NCI-H460 (cell line): Measurements from ENCODE around the gene NANP. TPM values are rescaled to one million over a fixed set of nuclear protein-coding genes. Genes with fewer than 3 reads are reported as not detected.

Experiments used
- DNase-seq: peaks from one replicate; pipeline ENCODE4 v3.0.0-alpha.2; 2016; ENCODE audit warnings: low read depth; ENCODE audit errors: extremely low read depth
- small RNA-seq, 2 experiments: library from RNA; depleted of rRNA; stranded (forward); fragments of <200 nt; gene quantifications; one replicate each; pipeline ENCODE3, GENCODE V24; 2014
- total RNA-seq: library from RNA; depleted of rRNA; stranded (reverse); fragments of >200 nt; shearing (Covaris generic); gene quantifications from 2 replicates; pipeline ENCODE4 v1.2.3, GENCODE V29; 2014; rRNA removed

The NANP gene
- total RNA-seq, 1 experiment from 2014 or later, result 14.7 TPM

DNA sequence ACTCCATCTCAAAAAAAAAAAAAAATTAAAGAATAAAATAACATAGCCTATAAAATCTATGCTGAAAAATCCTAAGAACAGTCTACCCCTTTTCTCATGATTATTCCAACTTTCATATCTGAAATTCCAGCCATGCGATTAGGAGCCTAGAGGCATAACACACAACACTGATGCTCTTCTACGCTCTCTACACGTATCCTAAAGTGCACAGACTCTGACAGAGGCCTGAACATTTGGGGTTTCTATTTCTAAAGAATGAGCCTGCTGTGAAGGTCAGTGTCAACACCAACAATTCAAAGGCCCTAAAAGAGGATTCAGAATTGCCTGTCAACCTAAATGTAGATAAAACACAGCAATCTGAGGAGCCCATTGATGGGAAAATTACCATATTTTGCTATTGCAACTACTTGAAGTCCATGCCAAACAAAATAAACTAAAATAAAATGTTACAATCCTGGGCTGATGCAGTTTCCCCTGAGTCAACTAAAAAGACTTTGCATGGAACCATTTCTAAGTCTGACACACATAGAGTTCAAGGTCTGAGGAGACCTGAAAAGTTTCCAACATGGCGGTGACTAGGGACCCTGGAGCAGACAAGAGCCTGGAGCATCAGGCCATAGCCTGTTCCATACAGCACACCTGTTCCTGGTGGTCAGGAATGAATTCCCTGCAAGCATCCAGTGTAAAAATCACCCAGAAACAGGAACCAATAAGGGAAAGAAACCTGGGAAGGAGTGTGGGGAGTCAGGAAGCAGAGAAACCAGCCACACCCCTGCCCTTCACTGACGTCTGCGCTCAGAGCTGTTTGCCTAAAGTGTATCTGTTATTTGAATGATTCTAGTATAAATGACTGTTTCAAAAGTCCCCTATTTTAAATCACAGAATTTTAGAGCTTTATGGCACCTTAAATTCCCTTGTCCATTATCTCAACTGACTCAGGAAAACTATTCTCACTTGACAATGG is 50.2 kb downstream of the NANP start:
- DNase-seq, result no peak

DNA sequence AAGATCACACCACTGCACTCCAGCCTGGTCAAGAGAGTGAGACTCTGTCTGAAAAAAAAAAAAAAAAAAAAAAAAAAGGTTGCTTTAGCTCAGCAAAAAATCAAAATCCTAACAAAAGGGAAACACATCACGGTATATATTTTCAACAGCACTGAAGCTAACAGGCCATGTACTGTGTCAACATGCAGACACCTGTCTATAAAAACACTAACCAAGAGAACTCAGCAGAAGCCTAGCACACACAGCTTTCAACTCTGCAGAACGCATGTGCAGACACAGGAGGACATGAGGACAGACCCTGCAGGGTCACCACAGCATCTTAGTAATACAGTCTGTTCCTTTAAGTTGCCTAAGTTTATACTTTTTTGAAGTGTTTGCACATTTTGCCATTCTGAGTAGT is 52.0 kb downstream of the NANP start:
- no peak for DNase-seq

DNA sequence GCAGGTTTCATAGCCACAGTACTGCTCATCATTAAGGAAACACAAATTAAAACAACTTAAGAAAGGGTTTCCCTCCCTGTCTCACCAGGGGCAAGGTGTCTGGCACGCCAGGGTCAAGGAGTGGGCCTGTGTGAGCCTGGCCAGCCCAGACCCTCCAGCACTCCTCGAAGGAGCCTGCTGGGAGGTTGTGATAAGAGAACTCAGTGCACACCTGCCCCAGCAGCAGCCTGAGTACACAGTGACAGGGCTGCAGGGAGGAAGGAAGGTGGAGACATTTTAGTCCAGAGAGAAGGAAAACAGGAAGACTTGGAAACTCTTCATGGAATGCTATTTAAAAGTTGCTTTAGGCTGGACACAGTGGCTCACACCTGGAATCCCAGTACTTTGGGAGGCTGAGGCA is 52.6 kb downstream of the NANP start:
- DNase-seq, result no peak

DNA sequence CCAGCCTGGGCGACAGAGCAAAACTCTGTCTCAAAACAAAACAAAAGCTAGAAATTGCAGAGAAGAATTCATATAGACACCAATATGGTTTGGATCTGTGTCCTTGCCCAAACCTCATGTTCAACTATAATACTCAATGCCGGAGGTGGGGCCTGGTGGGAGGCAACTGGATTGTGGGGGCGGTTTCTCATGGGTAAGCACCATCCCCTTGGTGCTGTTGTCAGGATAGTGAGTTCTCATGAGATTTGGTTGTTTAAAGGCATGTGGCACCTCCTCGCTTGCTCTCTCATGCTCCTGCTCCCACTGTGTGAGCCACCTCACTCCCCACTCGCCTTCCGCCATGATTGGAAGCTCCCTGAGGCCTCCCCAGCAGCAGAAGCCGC is 53.7 kb downstream of the NANP start:
- DNase-seq, result no peak

DNA sequence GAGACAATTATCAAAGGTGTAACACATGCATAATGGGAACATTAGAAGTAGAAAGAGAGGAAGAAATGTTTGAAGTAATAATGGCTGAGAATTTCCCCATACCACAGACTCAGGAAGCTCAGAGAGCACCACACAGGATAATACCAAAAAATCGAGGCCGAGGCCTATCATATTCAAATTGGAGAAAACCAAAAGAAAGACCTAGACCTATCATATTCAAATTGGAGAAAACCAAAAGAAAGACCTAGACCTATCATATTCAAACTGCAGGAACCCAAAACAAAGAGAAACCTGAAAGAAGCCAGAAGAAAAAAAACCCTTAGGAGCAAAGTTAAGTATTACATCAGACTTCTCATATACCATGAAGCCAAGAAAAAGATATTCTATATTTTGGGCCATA is 56.5 kb downstream of the NANP start:
- no peak for DNase-seq

DNA sequence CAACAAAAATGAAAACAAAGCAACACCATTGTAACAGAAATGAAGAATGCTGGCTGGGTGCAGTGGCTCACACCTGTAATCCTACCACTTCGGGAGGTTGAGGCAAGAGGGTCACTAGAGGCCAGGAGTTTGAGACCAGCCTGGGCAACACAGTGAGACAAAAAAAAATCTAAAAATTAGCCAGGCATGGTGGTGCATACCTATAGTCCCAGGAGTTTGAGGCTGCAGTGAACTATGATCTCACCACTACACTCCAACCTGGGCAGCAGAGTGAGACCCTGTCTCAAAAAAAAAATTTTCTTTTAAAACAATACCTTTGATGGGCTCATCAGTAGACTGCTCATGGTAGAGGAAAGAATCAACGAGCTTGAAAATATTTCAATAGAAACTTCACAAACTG is 57.0 kb downstream of the NANP start:
- no peak for DNase-seq

DNA sequence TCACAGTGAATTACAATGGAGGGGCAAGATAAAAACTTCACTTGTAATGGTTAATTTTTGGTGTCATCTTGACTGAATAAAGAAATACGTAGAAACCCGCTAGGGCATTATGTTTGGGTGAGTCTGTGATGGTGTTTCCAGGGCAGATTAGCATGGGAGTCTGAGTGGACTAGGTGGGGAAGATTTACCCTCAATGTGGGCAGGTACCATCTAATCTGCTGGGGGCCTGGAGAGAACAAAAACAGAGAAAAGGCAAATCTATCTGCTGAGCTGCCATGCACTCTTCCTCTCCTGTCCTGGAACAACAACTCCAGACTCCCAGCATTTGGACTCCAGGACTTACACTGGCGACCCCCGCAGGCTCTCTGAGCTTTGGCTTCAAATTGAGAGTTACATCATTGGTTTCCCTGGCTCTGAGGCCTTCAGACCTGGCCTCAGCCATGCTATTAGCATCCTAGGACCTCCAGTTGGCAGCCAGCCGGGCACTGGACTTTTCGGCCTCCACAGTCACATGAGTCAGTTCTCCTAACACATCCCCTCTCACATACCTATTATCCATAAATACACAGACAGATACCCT is 58.1 kb downstream of the NANP start:
- no peak for DNase-seq

DNA sequence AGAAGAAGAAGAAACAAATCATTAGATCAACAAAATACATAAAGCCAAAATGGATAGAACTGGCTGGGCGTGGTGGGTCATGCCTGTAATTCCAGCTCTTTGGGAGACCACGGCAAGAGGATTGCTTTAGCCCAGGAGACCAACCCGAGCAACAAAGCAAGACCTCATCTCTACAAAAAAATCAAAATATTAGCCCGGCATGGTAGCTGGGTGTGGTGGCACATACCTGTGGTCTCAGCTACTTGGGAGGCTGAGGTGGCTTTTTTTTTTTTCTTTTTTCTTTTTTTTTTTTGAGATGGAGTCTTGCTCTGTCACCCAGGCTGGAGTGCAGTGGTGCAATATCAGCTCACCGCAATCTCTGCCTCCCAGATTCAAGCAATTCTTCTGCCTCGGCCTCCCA is 59.9 kb downstream of the NANP start:
- DNase-seq, result no peak

DNA sequence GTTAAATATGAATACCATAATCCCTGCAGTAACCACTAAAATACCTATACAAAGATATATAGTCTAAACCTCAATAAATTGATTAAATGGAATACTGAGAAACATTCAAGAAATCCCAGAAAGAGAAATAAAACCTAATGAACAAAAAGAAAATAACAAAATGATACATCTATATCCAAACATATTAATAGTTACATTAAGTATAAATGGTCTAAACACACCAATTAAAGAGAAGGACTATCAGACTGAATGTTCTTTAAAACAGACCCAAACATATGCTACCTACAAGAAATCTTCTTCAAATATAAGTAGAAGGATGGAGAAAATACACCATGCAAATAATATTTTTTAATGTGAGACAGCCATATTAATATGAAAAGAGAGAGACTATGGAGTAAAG is 60.5 kb downstream of the NANP start:
- DNase-seq, result no peak

Small RNA genes lying within 50 kb of the gene (small RNA-seq; reads per million reads assigned to genes)
- gene RN7SL594P (0 reads per million in 2 experiments), gene RNU6ATAC17P (0 reads per million in 2 experiments)

Other genes starting within 250 kb of the NANP start
- gene ABHD12, start 233.2 kb downstream of the NANP start, total RNA-seq, result 25.9 and 33.6 TPM in 2 replicates
- 19.0 and 22.1 TPM in 2 replicates for gene GINS1, start 216.3 kb downstream of the NANP start, total RNA-seq
- gene NINL, start 38.5 kb downstream of the NANP start, total RNA-seq, result 1.6 and 2.8 TPM in 2 replicates
- 14.4 and 17.0 TPM in 2 replicates for gene ZNF337, start 72.8 kb upstream of the NANP start, total RNA-seq